HepG2 (cell line): ENCODE results near the gene PFDN2. TPM values are rescaled to one million over a fixed set of nuclear protein-coding genes. Genes with fewer than 3 reads are reported as not detected.
A peak's percentile ranks its signal among the peaks of the same experiment; 100 is the strongest.

ENCODE experiments used
- ATAC-seq: fragments of 200-7000 bp; cut with Tn5 transposase; 3 replicates; pipeline ENCODE4 v1.9.1; 2020; ENCODE audit warnings: mild to moderate bottlenecking, moderate library complexity
- Bru-seq: library from RNA; stranded (reverse); fragments of 400-500 nt; gene quantifications from one replicate; lab custom pipeline; 2021; lab: Mats Ljungman, UMichigan
- BruChase-seq, 2 experiments: library from RNA; stranded (reverse); fragments of 400-500 nt; gene quantifications; one replicate each; lab custom pipeline; 2021; lab: Mats Ljungman, UMichigan
- BruUV-seq: library from RNA; stranded (reverse); fragments of 400-500 nt; replicated peaks from 2 replicates; lab custom pipeline; 2021; lab: Mats Ljungman, UMichigan
- CTCF ChIA-PET: fragments of 300-600 bp; formaldehyde crosslinking; extraction: SDS; loops from one replicate; lab custom pipeline; 2021; ENCODE audit warnings: low total read pairs, inconsistent platforms, low intra/inter-chr PET ratio; lab: Yijun Ruan, JAX
- POLR2A ChIA-PET: fragments of 350-600 bp; sonication (Branson Sonifier 250); formaldehyde crosslinking; loops from one replicate; lab custom pipeline; 2020; ENCODE audit warnings: antibody characterized with exemption, inconsistent platforms; lab: Yijun Ruan, JAX
- DNase-seq: peaks from one replicate; pipeline ENCODE4 v3.0.0-alpha.2; 2015; ENCODE audit warnings: low spot score
- FAIRE-seq: peaks from 3 replicates; lab custom pipeline; 2011; peaks lifted over from hg19 to GRCh38; lab: Jason Lieb, UNC
- H2AFZ ChIP-seq: one replicate; pipeline ENCODE4 v1.6.1; 2011; ENCODE audit warnings: low read length, inconsistent platforms
- H3K27ac ChIP-seq: fragments of 300-600 bp; 3 replicates; pipeline ENCODE4 v1.8.0; 2011; ENCODE audit warnings: mixed run types, mild to moderate bottlenecking, mixed read lengths, low read length, inconsistent platforms; ENCODE audit not compliant: insufficient read depth; ENCODE audit errors: extremely low read length
- H3K27me3 ChIP-seq, 2 experiments: fragments of 200-600 bp in 1 of 2; 2 replicates in 1 of 2; 3 replicates in 1 of 2; pipeline versions ENCODE4 v1.6.0 to v1.8.0; 2011; ENCODE audit warnings: low read length in 2 of 2, mild to moderate bottlenecking in 2 of 2, moderate library complexity in 2 of 2, inconsistent platforms in 1 of 2; ENCODE audit not compliant: insufficient read depth in 2 of 2, control insufficient read depth in 1 of 2
- H3K36me3 ChIP-seq, 2 experiments: fragments of 200-600 bp in 1 of 2; replicated peaks in 1 of 2; 2 replicates in 1 of 2; 3 replicates in 1 of 2; pipeline versions ENCODE4 v1.5.1 to v1.8.0; 2011; ENCODE audit warnings: low read length in 2 of 2, inconsistent platforms in 1 of 2; ENCODE audit not compliant: insufficient read depth in 2 of 2, control insufficient read depth in 1 of 2
- H3K4me1 ChIP-seq: 2 replicates; pipeline ENCODE4 v1.5.1; 2012; ENCODE audit warnings: low read length, inconsistent platforms; ENCODE audit not compliant: insufficient read depth
- H3K4me2 ChIP-seq: 2 replicates; pipeline ENCODE4 v1.6.0; 2011; ENCODE audit warnings: low read depth, low read length, inconsistent platforms
- H3K4me3 ChIP-seq, 3 experiments: fragments of 200-600 bp in 1 of 3; sonication (generic), shearing (Covaris generic) in 1 of 3; replicated peaks in 1 of 3; 2 replicates each; pipeline ENCODE4 v1.5.1; 2011 to 2016; ENCODE audit warnings: low read length in 3 of 3, inconsistent platforms in 2 of 3, low read depth in 2 of 3, mild to moderate bottlenecking in 2 of 3, control low read depth in 1 of 3, mixed read lengths in 1 of 3; ENCODE audit not compliant: insufficient read depth in 1 of 3
- H3K79me2 ChIP-seq: one replicate; pipeline ENCODE4 v1.6.1; 2011; ENCODE audit warnings: low read length, inconsistent platforms; ENCODE audit not compliant: insufficient read depth
- H3K9ac ChIP-seq: 2 replicates; pipeline ENCODE4 v1.6.0; 2011; ENCODE audit warnings: mild to moderate bottlenecking, low read depth, low read length, inconsistent platforms; ENCODE audit not compliant: insufficient read depth
- H3K9me3 ChIP-seq: 2 replicates; pipeline ENCODE4 v1.5.1; 2012; ENCODE audit warnings: mild to moderate bottlenecking, low read length
- H4K20me1 ChIP-seq: 2 replicates; pipeline ENCODE4 v1.6.0; 2011; ENCODE audit warnings: inconsistent platforms, mild to moderate bottlenecking, low read length, moderate library complexity; ENCODE audit not compliant: insufficient read depth
- HDAC2 ChIP-seq: sonication (generic); formaldehyde crosslinking; IDR thresholded peaks from 2 replicates; pipeline ENCODE4 v1.4.0; 2020; ENCODE audit warnings: missing genetic modification reagents
- IRX3 ChIP-seq: sonication (generic); formaldehyde crosslinking; IDR thresholded peaks from 2 replicates; pipeline ENCODE4 v1.8.1; 2023; ENCODE audit warnings: mild to moderate bottlenecking, low read depth, missing genetic modification reagents, borderline replicate concordance
- MAF1 ChIP-seq: sonication (generic); formaldehyde crosslinking; IDR thresholded peaks from 2 replicates; pipeline ENCODE4 v1.5.0; 2020; ENCODE audit warnings: missing genetic modification reagents, borderline replicate concordance
- ZNF235 ChIP-seq: sonication (generic); formaldehyde crosslinking; IDR thresholded peaks from 2 replicates; pipeline ENCODE4 v1.8.1; 2023; ENCODE audit warnings: mild to moderate bottlenecking, missing genetic modification reagents, borderline replicate concordance
- ZNF331 ChIP-seq: sonication (generic); formaldehyde crosslinking; IDR thresholded peaks from 2 replicates; pipeline ENCODE4 v1.4.0; 2020; ENCODE audit warnings: missing genetic modification reagents
- ZNF432 ChIP-seq: sonication (generic); formaldehyde crosslinking; IDR thresholded peaks from 2 replicates; pipeline ENCODE4 v1.5.0; 2020; ENCODE audit warnings: missing genetic modification reagents, mild to moderate bottlenecking, borderline replicate concordance
- ZNF780A ChIP-seq: sonication (generic); formaldehyde crosslinking; IDR thresholded peaks from 2 replicates; pipeline ENCODE4 v1.8.0; 2022; ENCODE audit warnings: mild to moderate bottlenecking, missing genetic modification reagents, moderate library complexity
- WGBS: methylation state at CpG from one replicate; pipeline ENCODE4 v1.1.6; 2017; ENCODE audit warnings: low lambda C conversion rate; 5-methylcytosine and 5-hydroxymethylcytosine counted together
- in situ Hi-C: cut with HindIII; loops from 2 replicates; pipeline ENCODE4 v1.10.0; 2017; ENCODE audit warnings: low pct_unique_long_range_greater_than_20kb; ENCODE audit not compliant: extremely low pct_ligation_motif_present
- intact Hi-C: fragments of 100-400 bp; cut with micrococcal nuclease; formaldehyde crosslinking; loops from one replicate; pipeline ENCODE4 v1.10.0; 2022; ENCODE audit not compliant: unreplicated experiment
- long read RNA-seq, 2 experiments: library from RNA in 1 of 2; library from polyadenylated mRNA in 1 of 2; stranded (forward) in 1 of 2; unstranded in 1 of 2; transcript quantifications; one replicate each; pipeline ENCODE4 v2.0.0, GENCODE V29; 2019 to 2022
- polyA minus RNA-seq, 3 experiments: library from RNA; depleted of rRNA, polyadenylated mRNA; stranded (reverse); fragments of >200 nt; gene quantifications; 2 replicates each; pipeline ENCODE4 v1.2.3, GENCODE V29; 2011; ENCODE audit warnings: low replicate concordance in 1 of 3
- polyA plus RNA-seq, 8 experiments: library from polyadenylated mRNA; depleted of rRNA in 3 of 8; stranded (reverse) in 7 of 8; unstranded in 1 of 8; fragments of >200 nt; fragmentation: Illumina TruSeq in 4 of 8; extraction: Trizol in 4 of 8; gene quantifications; 2 replicates each; pipeline versions ENCODE4 v1.2.1 to v1.2.3, GENCODE V29; 2011 to 2016; ENCODE audit warnings: low read depth in 4 of 8, missing spikeins in 1 of 8, mixed read lengths in 1 of 8; ENCODE audit not compliant: insufficient read depth in 1 of 8
- total RNA-seq, 5 experiments: library from RNA; depleted of rRNA; stranded (reverse); fragments of >200 nt; fragmentation: Illumina TruSeq; extraction: Trizol; gene quantifications; 2 replicates each; pipeline ENCODE4 v1.2.3, GENCODE V29; 2016; ENCODE audit warnings: low read depth in 1 of 5
- TF ChIP-seq, protein P1 (sequence below): sonication (generic); formaldehyde crosslinking; IDR thresholded peaks from 2 replicates; pipeline ENCODE4 v1.4.0; 2020; ENCODE audit warnings: mild to moderate bottlenecking, missing genetic modification reagents
- TF ChIP-seq, protein P2 (sequence below): sonication (generic); formaldehyde crosslinking; IDR thresholded peaks from 2 replicates; pipeline ENCODE4 v1.8.0; 2022; ENCODE audit warnings: mild to moderate bottlenecking, missing genetic modification reagents, moderate library complexity

PFDN2 gene, protein sequence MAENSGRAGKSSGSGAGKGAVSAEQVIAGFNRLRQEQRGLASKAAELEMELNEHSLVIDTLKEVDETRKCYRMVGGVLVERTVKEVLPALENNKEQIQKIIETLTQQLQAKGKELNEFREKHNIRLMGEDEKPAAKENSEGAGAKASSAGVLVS
- 63.6 and 90.3 TPM in 2 replicates for total RNA-seq (2016; rRNA removed; fragmentation: Illumina TruSeq; extraction: Trizol)
- 42.8 and 47.2 TPM in 2 replicates for total RNA-seq (2016; cell fraction: cytosol; rRNA removed; fragmentation: Illumina TruSeq; extraction: Trizol; ENCODE audit: low read depth)
- 69.1 and 94.1 TPM in 2 replicates for total RNA-seq (2016; cell fraction: insoluble cytoplasmic fraction; rRNA removed; fragmentation: Illumina TruSeq; extraction: Trizol)
- total RNA-seq (2016; cell fraction: membrane; rRNA removed; fragmentation: Illumina TruSeq; extraction: Trizol): 38.8 and 43.9 TPM in 2 replicates
- 22.5 and 26.3 TPM in 2 replicates for total RNA-seq (2016; cell fraction: nucleus; rRNA removed; fragmentation: Illumina TruSeq; extraction: Trizol)
- polyA plus RNA-seq (2011; rRNA removed): 51.0 and 62.6 TPM in 2 replicates
- polyA plus RNA-seq (2011; cell fraction: cytosol; rRNA removed): 106 and 118 TPM in 2 replicates
- 15.6 and 18.7 TPM in 2 replicates for polyA plus RNA-seq (2011; cell fraction: nucleus; rRNA removed)
- polyA plus RNA-seq (2012): 89.3 and 89.5 TPM in 2 replicates
- 34.9 and 42.4 TPM in 2 replicates for polyA plus RNA-seq (2016; cell fraction: cytosol; fragmentation: Illumina TruSeq; extraction: Trizol; ENCODE audit: low read depth)
- polyA plus RNA-seq (2016; cell fraction: insoluble cytoplasmic fraction; fragmentation: Illumina TruSeq; extraction: Trizol; ENCODE audit: low read depth): 172 and 184 TPM in 2 replicates
- polyA plus RNA-seq (2016; cell fraction: membrane; fragmentation: Illumina TruSeq; extraction: Trizol; ENCODE audit: low read depth): 42.5 and 42.9 TPM in 2 replicates
- polyA plus RNA-seq (2016; cell fraction: nucleus; fragmentation: Illumina TruSeq; extraction: Trizol; ENCODE audit: insufficient read depth, low read depth): 86.6 and 87.7 TPM in 2 replicates
- polyA minus RNA-seq (2011; rRNA and poly(A)+ RNA removed; ENCODE audit: low replicate concordance): 5.2 and 9.4 TPM in 2 replicates
- polyA minus RNA-seq (2011; cell fraction: cytosol; rRNA and poly(A)+ RNA removed): 13.5 and 14.1 TPM in 2 replicates
- polyA minus RNA-seq (2011; cell fraction: nucleus; rRNA and poly(A)+ RNA removed): 6.7 and 7.2 TPM in 2 replicates
- Bru-seq, nascent RNA: percentile 78 among the genes with signal in this experiment
- BruChase-seq, experiment 1, labeled RNA remaining after a 6-hour chase: percentile 87 among the genes with signal in this experiment
- percentile 77 among the genes with signal in this experiment for BruChase-seq, experiment 2, labeled RNA remaining after a 2-hour chase
- long read RNA-seq, experiment 1, transcript PFDN2-201 (4 exons, 677 nt): major isoform, 87 of 94 reads
- long read RNA-seq, experiment 1, partial matches to known transcripts: 2 of 94 reads
- long read RNA-seq, experiment 1, other reads (novel, unspliced or antisense): 1 of 94 reads
- long read RNA-seq, experiment 2, transcript PFDN2-201 (4 exons, 677 nt): major isoform, 139 of 156 reads
- long read RNA-seq, experiment 2, partial matches to known transcripts: 6 of 156 reads
- long read RNA-seq, experiment 2, other reads (novel, unspliced or antisense): 7 of 156 reads

DNA sequence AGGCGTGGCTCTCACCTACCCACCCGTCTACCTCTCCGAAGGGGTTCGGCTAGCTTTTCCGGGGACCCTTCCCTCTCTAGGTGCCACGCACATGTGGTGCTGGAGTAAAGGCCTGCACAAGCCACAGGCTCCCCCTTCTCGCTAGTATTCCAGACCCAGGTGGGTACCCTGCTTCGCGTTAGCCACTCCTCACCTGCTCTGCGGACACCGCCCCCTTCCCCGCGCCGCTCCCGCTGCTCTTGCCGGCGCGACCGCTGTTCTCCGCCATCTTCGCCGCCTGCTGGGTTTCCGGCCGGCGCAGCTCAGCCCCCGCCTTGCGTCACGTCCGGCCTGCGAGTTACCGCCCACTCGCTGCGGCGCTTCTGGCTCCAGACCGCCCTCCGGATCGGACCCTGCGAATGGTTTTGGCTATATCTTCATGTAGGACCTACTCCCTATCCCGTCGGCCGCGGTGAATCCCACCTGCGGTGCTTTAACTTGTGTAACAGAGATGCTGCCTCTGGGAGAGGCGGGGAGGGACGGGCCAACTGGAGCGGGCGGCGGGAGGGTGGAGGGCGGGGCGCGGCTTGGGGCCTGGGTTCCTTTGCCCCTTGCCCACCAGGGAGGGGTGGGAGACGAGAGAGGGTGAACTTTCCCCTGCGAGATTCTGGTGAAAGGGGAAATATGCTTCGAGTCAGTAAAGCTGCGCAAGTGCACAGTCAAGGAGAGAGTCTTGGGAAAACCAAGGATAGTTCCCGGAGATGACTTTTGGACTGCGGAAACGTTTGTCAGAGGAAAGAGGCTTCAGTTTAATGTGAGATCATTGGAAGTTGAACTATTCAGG is at the start of gene PFDN2, which contains the start of gene NIT1:
PFDN2 (minus strand) TSS at position 279 of the 823 bp plus-strand sequence; CDS start at position 268, 11 bp downstream.
NIT1 (plus strand) TSS at position 347 of the 823 bp plus-strand sequence; CDS start at position 419, 72 bp downstream.
- ATAC-seq (peak; percentile 92), DNase-seq (peak; percentile 77), FAIRE-seq (peak; percentile 12)
- peaks cover 63% of the 10 kb centered on the region for H3K79me2 ChIP-seq
- CTCF ChIA-PET: no interaction called here
- H3K4me2 ChIP-seq: peak within 1 kb of the TSS; percentile 98
- H3K9ac ChIP-seq: peak within 1 kb of the TSS; percentile 96
- peaks cover 58% of the 10 kb centered on the region for H3K4me1 ChIP-seq
- H3K27me3 ChIP-seq: no peaks in the 10 kb centered on the region; a peak in 1 of 5 replicates
- WGBS: 2% methylated on average over 24 of the region's 58 CpGs
- peak within 1 kb of the TSS; percentile 45 for H2AFZ ChIP-seq
- intact Hi-C loops: no loop called here
- peak within 1 kb of the TSS; percentile 95 to 99 (median 96) for H3K4me3 ChIP-seq
- in situ Hi-C loops: no loop called here
- no TSS peak for BruUV-seq
- H3K27ac ChIP-seq: peak within 1 kb of the TSS; percentile 88
- peaks cover 7% of the 10 kb centered on the region; the same call in 1 of the 2 replicates for H4K20me1 ChIP-seq
- POLR2A ChIA-PET: interaction anchor here (0.6 to 2.8 kb wide), 13 partner anchors 9 to 105 kb away, joined by 3 to 19 read pairs (median 4); partner anchors contain the start of genes B4GALT3, F11R, KLHDC9 and PPOX
- H3K36me3 ChIP-seq: peaks cover 13 to 36% of the 10 kb centered on the region in 2 experiments
- no peaks in the 10 kb centered on the region for H3K9me3 ChIP-seq
- no peak for TF ChIP-seq ZNF780A (CRISPR knock-in tag)
- TF ChIP-seq HDAC2 (CRISPR knock-in tag): peak; percentile 45; the same call in 1 of the 2 replicates
- TF ChIP-seq, protein P1, sequence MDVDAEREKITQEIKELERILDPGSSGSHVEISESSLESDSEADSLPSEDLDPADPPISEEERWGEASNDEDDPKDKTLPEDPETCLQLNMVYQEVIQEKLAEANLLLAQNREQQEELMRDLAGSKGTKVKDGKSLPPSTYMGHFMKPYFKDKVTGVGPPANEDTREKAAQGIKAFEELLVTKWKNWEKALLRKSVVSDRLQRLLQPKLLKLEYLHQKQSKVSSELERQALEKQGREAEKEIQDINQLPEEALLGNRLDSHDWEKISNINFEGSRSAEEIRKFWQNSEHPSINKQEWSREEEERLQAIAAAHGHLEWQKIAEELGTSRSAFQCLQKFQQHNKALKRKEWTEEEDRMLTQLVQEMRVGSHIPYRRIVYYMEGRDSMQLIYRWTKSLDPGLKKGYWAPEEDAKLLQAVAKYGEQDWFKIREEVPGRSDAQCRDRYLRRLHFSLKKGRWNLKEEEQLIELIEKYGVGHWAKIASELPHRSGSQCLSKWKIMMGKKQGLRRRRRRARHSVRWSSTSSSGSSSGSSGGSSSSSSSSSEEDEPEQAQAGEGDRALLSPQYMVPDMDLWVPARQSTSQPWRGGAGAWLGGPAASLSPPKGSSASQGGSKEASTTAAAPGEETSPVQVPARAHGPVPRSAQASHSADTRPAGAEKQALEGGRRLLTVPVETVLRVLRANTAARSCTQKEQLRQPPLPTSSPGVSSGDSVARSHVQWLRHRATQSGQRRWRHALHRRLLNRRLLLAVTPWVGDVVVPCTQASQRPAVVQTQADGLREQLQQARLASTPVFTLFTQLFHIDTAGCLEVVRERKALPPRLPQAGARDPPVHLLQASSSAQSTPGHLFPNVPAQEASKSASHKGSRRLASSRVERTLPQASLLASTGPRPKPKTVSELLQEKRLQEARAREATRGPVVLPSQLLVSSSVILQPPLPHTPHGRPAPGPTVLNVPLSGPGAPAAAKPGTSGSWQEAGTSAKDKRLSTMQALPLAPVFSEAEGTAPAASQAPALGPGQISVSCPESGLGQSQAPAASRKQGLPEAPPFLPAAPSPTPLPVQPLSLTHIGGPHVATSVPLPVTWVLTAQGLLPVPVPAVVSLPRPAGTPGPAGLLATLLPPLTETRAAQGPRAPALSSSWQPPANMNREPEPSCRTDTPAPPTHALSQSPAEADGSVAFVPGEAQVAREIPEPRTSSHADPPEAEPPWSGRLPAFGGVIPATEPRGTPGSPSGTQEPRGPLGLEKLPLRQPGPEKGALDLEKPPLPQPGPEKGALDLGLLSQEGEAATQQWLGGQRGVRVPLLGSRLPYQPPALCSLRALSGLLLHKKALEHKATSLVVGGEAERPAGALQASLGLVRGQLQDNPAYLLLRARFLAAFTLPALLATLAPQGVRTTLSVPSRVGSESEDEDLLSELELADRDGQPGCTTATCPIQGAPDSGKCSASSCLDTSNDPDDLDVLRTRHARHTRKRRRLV: peak; percentile 25; the same call in 1 of the 2 replicates
- no peak; the same call in 1 of the 2 replicates for TF ChIP-seq MAF1 (CRISPR knock-in tag)
- no peak for TF ChIP-seq IRX3 (CRISPR knock-in tag)
- no peak for TF ChIP-seq ZNF432
- TF ChIP-seq, protein P2, sequence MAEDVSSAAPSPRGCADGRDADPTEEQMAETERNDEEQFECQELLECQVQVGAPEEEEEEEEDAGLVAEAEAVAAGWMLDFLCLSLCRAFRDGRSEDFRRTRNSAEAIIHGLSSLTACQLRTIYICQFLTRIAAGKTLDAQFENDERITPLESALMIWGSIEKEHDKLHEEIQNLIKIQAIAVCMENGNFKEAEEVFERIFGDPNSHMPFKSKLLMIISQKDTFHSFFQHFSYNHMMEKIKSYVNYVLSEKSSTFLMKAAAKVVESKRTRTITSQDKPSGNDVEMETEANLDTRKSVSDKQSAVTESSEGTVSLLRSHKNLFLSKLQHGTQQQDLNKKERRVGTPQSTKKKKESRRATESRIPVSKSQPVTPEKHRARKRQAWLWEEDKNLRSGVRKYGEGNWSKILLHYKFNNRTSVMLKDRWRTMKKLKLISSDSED (CRISPR knock-in tag): no peak
- TF ChIP-seq ZNF235: no peak
- TF ChIP-seq ZNF331: no peak
